DND-41 (cell line): ENCODE results near the gene TPM2.

Source experiments
- ATAC-seq: fragments of 200-7000 bp; cut with Tn5 transposase; 3 replicates; pipeline ENCODE4 v1.9.1; 2021; ENCODE audit warnings: low read depth; ENCODE audit not compliant: insufficient read depth
- DNase-seq: peaks from one replicate; pipeline ENCODE4 v3.0.0-alpha.2; 2020
- H2AFZ ChIP-seq: 2 replicates; pipeline ENCODE4 v1.6.0; 2012; ENCODE audit warnings: low read depth, low read length
- H3K27ac ChIP-seq: 2 replicates; pipeline ENCODE4 v1.5.1; 2012; ENCODE audit warnings: low read length, inconsistent platforms
- H3K27me3 ChIP-seq: fragments of 200-600 bp; sonication (generic); 2 replicates; pipeline ENCODE4 v1.6.0; 2012; ENCODE audit warnings: low read length, mild to moderate bottlenecking, inconsistent platforms; ENCODE audit not compliant: insufficient read depth, poor library complexity
- H3K36me3 ChIP-seq: 2 replicates; pipeline ENCODE4 v1.5.1; 2012; ENCODE audit warnings: low read length, inconsistent platforms; ENCODE audit not compliant: insufficient read depth
- H3K4me1 ChIP-seq: 2 replicates; pipeline ENCODE4 v1.5.1; 2012; ENCODE audit warnings: mild to moderate bottlenecking, low read length; ENCODE audit not compliant: insufficient read depth
- H3K4me2 ChIP-seq: 2 replicates; pipeline ENCODE4 v1.6.0; 2012; ENCODE audit warnings: mild to moderate bottlenecking, moderate library complexity, low read length, inconsistent platforms; ENCODE audit not compliant: insufficient read depth
- H3K4me3 ChIP-seq, 2 experiments: fragments of 200-600 bp in 1 of 2; shearing (Covaris generic) in 1 of 2; 2 replicates each; pipeline ENCODE4 v1.5.1; 2012 to 2016; ENCODE audit warnings: inconsistent platforms in 2 of 2, low read length in 2 of 2, mild to moderate bottlenecking in 2 of 2, low read depth in 1 of 2, moderate library complexity in 1 of 2
- H3K79me2 ChIP-seq: 2 replicates; pipeline ENCODE4 v1.6.0; 2012; ENCODE audit warnings: low read length, inconsistent platforms; ENCODE audit not compliant: insufficient read depth
- H3K9ac ChIP-seq: 2 replicates; pipeline ENCODE4 v1.6.0; 2012; ENCODE audit warnings: low read depth, mild to moderate bottlenecking, inconsistent platforms, low read length, moderate library complexity
- H3K9me3 ChIP-seq: 2 replicates; pipeline ENCODE4 v1.5.1; 2012; ENCODE audit warnings: low read length, moderate library complexity, mild to moderate bottlenecking, inconsistent platforms; ENCODE audit not compliant: insufficient read depth, severe bottlenecking
- H4K20me1 ChIP-seq: 2 replicates; pipeline ENCODE4 v1.6.0; 2012; ENCODE audit warnings: low read length; ENCODE audit not compliant: insufficient read depth
- EZH2 ChIP-seq: IDR thresholded peaks from 3 replicates; pipeline ENCODE4 v1.6.1; 2012; ENCODE audit warnings: borderline replicate concordance, low read depth, mild to moderate bottlenecking, moderate library complexity, low read length, inconsistent platforms; ENCODE audit not compliant: severe bottlenecking
- TF ChIP-seq, protein P1 (sequence below): IDR thresholded peaks from 2 replicates; pipeline ENCODE4 v1.5.1; 2012; ENCODE audit warnings: borderline replicate concordance, low read length, moderate library complexity, mild to moderate bottlenecking; ENCODE audit not compliant: poor library complexity, severe bottlenecking; ENCODE audit errors: extremely low read depth

The TPM2 gene

DNA sequence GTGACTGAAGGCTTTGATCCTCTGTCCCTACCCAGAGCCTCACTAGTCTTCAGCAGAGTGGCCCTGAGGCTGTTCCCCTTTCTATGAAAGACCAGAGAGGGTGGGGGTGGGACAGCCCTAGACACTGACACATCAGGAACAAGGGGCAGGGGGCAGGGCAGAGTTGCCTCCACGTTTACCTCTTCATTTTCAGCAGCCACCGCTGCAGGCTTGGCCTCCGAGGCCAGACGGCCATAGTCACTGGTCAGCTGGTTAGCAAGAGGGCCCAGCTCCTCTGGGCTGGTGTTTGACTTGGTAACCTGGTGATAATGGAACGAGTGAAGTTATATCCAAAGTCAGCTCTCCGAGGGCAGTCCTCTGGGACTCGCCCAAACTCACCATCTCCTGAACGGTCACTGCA, 15.6 kb upstream of the TPM2 start:
- Histone ChIP-seq H3K9ac (no peak overlapping the region), H3K79me2 (no peaks in the 10 kb centered on the region), H3K36me3 (peaks cover 86% of the 10 kb centered on the region), H3K27me3 (no peaks in the 10 kb centered on the region), H4K20me1 (no peaks in the 10 kb centered on the region), H3K9me3 (no peaks in the 10 kb centered on the region), H3K27ac (no peak overlapping the region), H2AFZ (no peak overlapping the region), H3K4me1 (no peaks in the 10 kb centered on the region), H3K4me2 (no peak overlapping the region), H3K4me3 (no peak overlapping the region)
- DNase-seq (no peak), ATAC-seq (no peak)
- TF ChIP-seq, protein P1, sequence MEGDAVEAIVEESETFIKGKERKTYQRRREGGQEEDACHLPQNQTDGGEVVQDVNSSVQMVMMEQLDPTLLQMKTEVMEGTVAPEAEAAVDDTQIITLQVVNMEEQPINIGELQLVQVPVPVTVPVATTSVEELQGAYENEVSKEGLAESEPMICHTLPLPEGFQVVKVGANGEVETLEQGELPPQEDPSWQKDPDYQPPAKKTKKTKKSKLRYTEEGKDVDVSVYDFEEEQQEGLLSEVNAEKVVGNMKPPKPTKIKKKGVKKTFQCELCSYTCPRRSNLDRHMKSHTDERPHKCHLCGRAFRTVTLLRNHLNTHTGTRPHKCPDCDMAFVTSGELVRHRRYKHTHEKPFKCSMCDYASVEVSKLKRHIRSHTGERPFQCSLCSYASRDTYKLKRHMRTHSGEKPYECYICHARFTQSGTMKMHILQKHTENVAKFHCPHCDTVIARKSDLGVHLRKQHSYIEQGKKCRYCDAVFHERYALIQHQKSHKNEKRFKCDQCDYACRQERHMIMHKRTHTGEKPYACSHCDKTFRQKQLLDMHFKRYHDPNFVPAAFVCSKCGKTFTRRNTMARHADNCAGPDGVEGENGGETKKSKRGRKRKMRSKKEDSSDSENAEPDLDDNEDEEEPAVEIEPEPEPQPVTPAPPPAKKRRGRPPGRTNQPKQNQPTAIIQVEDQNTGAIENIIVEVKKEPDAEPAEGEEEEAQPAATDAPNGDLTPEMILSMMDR = no peak
- no peak for TF ChIP-seq EZH2

DNA sequence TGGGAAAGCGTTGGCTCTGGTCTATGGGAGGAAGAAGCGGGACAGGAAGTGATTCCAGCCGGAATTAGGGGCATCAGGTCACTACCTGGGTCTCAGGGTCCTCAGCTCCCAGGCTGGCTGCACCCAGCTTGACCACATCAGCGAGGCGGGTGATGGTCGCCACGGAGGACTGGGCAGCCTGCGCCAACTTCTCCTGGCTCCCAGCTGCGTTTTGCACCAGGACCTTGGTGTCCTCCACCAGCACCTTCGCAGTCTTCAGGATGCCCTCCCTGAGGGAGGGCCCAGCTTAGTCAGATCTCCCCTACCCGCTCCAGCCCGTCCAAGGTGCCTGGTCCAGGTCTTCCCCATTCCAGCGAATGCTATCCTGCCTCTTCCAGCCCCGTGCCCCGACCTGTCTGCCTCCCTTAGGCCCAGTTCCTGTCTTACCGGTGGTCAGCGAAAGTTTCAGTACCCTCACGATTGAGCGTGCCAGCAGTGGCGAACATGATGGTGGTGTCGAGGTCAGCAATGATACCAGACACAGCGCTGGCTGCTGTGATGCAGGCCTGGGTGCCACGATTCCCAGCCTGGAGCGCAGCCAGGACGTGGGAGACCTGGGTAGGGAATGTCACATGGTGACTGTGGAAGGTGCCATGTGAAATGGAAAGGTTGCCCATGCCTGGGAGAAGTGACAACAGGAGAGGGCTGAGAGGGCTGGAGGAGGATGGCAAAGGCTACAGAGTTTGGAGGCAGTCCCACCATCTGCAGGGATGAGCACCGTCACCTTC, 14.4 kb upstream of the TPM2 start:
- Histone ChIP-seq H2AFZ (no peak overlapping the region), H3K79me2 (no peaks in the 10 kb centered on the region), H3K4me3 (no peak overlapping the region), H3K36me3 (peaks cover 96% of the 10 kb centered on the region), H3K4me1 (no peaks in the 10 kb centered on the region), H4K20me1 (no peaks in the 10 kb centered on the region), H3K9ac (no peak overlapping the region), H3K27me3 (no peaks in the 10 kb centered on the region), H3K27ac (no peak overlapping the region), H3K9me3 (no peaks in the 10 kb centered on the region), H3K4me2 (no peak overlapping the region)
- DNase-seq (no peak), ATAC-seq (no peak)
- no peak for TF ChIP-seq EZH2
- TF ChIP-seq, protein P1 = no peak

DNA sequence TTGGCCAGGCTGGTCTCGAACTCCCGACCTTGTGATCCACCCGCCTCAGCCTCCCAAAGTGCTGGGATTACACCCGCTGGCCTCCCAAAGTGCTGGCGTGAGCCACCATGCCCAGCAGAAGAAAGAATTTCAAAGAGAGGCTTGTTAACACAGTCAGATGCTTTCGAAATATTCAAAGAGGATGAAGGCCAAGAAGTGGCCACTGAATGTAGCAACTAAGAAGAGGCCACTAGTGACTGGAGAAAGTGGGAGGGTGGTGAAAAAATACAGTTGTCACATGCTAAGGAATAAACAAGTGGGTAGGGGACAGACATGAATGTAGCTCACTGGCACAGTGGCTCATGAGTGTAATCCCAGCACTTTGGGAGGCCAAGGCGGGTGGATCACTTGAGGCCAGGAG, 13.0 kb upstream of the TPM2 start:
- no peaks in the 10 kb centered on the region for H4K20me1 ChIP-seq
- H3K4me3 ChIP-seq = no peak overlapping the region
- no peak overlapping the region for H3K27ac ChIP-seq
- TF ChIP-seq EZH2 = no peak
- TF ChIP-seq, protein P1 = no peak
- H3K36me3 ChIP-seq = peaks cover 98% of the 10 kb centered on the region
- H3K4me2 ChIP-seq = no peak overlapping the region
- H3K9ac ChIP-seq = no peak overlapping the region
- no peaks in the 10 kb centered on the region for H3K9me3 ChIP-seq
- DNase-seq = no peak
- no peak for ATAC-seq
- no peak overlapping the region for H2AFZ ChIP-seq
- H3K79me2 ChIP-seq = no peaks in the 10 kb centered on the region
- H3K4me1 ChIP-seq = no peaks in the 10 kb centered on the region
- H3K27me3 ChIP-seq = no peaks in the 10 kb centered on the region
